CD4-positive, alpha-beta T cell treated with Interleukin-4 for 4 hours (primary cell): ENCODE measurements around the gene WBP2.
"Not testable (repeated sequence)": the region's sequence is repeated elsewhere in the genome, so short reads cannot be mapped to it uniquely, and the experiment has no call there.

Experiments used
- DNase-seq: peaks from one replicate; pipeline ENCODE4 v3.0.0-alpha.2; 2020

Gene WBP2

GRCh38 chr17:75888484-75888883, 33.3 kb upstream of the WBP2 start:
- DNase-seq = no peak

- DNase-seq = not testable (repeated sequence)
These were observed 30.7 kb upstream of the WBP2 start for GRCh38 chr17:75885860-75886259.

GRCh38 chr17:75885431-75885830, 30.3 kb upstream of the WBP2 start:
- no peak for DNase-seq

- DNase-seq = no peak
These were observed 26.7 kb upstream of the WBP2 start for GRCh38 chr17:75881678-75882454.

- no peak for DNase-seq
These were observed 25.1 kb upstream of the WBP2 start for GRCh38 chr17:75880266-75880665.

GRCh38 chr17:75878174-75878998, 23.3 kb upstream of the WBP2 start, which contains the start of gene TRIM47:
TRIM47 (minus strand) TSS chr17:75878581; CDS start chr17:75878548, 33 bp downstream.
- no peak for DNase-seq

- DNase-seq = peak; percentile 61
These were observed 22.6 kb upstream of the WBP2 start for GRCh38 chr17:75877752-75878173.

- no peak for DNase-seq
These were observed 22.0 kb upstream of the WBP2 start for GRCh38 chr17:75876938-75877751.

- peak; percentile 89 for DNase-seq
These were observed 21.2 kb upstream of the WBP2 start for GRCh38 chr17:75876190-75876937.

GRCh38 chr17:75875940-75876189, 20.7 kb upstream of the WBP2 start:
- DNase-seq = no peak

GRCh38 chr17:75875182-75875939, 20.2 kb upstream of the WBP2 start:
- DNase-seq = no peak

GRCh38 chr17:75874323-75875181, 19.4 kb upstream of the WBP2 start:
- DNase-seq = no peak

- DNase-seq = no peak
These were observed 18.6 kb upstream of the WBP2 start for GRCh38 chr17:75873587-75874322.

GRCh38 chr17:75872434-75873351, 17.6 kb upstream of the WBP2 start:
- DNase-seq = peak; percentile 79

GRCh38 chr17:75870228-75870627, 15.1 kb upstream of the WBP2 start:
- not testable (repeated sequence) for DNase-seq

GRCh38 chr17:75869282-75870141, 14.4 kb upstream of the WBP2 start:
- no peak for DNase-seq

GRCh38 chr17:75868730-75869281, 13.7 kb upstream of the WBP2 start:
- DNase-seq = not testable (repeated sequence)
